Measurements from ENCODE around the gene JAK2.

The JAK2 gene

DNA sequence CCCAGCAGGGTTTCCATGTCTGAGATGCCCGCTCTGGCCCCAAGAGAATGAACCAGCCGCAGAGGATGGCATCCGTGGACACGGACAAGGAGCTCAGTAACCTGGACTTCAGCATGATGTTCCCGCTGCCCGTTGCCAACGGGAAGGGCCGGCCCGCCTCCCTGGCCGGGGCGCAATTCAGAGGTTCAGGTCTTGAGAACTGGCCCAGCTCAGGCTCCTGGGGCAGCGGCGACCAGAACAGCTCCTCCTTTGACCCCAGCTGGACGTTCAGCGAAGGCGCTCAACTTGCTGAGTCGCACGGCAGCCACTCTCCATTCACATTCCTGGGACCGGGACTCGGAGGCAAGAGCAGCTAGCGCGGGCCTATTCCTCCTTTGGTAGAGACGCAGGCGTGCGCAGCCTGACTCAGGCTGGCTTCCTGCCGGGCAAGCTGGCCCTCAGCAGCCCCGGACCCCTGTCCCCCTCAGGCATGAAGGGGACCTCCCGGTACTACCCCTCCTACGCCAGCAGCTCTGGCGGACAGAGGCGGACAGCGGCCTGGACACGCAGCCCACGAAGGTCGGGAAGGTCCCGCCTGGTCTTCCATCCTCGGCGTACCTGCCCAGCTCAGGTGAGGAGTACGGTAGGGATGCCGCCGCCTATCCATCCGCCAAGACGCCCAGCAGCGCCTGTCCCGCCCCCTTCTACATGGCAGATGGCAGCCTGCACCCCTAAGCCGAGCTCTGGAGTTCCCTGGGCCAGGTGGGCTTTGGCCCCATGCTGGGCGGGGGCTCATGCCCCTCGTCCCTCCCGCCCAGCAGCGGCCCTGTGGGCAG, 126.0 kb downstream of the JAK2 start:
- DNase-seq (ENCODE audit: low read depth), result no peak
- TF ChIP-seq, protein P1, sequence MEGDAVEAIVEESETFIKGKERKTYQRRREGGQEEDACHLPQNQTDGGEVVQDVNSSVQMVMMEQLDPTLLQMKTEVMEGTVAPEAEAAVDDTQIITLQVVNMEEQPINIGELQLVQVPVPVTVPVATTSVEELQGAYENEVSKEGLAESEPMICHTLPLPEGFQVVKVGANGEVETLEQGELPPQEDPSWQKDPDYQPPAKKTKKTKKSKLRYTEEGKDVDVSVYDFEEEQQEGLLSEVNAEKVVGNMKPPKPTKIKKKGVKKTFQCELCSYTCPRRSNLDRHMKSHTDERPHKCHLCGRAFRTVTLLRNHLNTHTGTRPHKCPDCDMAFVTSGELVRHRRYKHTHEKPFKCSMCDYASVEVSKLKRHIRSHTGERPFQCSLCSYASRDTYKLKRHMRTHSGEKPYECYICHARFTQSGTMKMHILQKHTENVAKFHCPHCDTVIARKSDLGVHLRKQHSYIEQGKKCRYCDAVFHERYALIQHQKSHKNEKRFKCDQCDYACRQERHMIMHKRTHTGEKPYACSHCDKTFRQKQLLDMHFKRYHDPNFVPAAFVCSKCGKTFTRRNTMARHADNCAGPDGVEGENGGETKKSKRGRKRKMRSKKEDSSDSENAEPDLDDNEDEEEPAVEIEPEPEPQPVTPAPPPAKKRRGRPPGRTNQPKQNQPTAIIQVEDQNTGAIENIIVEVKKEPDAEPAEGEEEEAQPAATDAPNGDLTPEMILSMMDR (conservative IDR thresholded peaks at IDR 0.05; ENCODE audit: control insufficient read depth, insufficient read depth, low read depth, low read length), result no peak
- no peak overlapping the region for H3K4me3 ChIP-seq (ENCODE audit: control insufficient read depth, low read depth, low read length)

DNA sequence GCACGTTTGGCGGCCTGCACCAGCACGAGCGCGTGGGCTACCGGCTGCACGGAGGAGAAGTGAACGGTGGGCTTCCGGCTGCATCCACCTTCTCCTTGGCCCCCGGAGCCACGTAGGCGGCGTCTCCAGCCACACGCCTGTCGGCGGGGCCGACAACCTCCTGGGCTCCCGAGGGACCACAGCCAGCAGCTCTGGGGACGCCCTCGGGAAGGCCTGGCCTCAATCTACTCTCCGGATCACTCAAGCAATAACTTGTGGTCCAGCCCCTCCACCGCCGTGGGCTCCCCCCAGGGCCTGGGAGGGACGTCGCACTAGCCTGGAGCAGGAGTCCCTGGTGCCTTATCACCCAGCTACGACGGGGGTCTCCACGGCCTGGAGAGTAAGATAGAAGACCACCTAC, 126.6 kb downstream of the JAK2 start:
- TF ChIP-seq, protein P1 (conservative IDR thresholded peaks at IDR 0.05; ENCODE audit: control insufficient read depth, insufficient read depth, low read depth, low read length), result no peak
- no peak for DNase-seq (ENCODE audit: low read depth)
- H3K4me3 ChIP-seq (ENCODE audit: control insufficient read depth, low read depth, low read length), result no peak overlapping the region

DNA sequence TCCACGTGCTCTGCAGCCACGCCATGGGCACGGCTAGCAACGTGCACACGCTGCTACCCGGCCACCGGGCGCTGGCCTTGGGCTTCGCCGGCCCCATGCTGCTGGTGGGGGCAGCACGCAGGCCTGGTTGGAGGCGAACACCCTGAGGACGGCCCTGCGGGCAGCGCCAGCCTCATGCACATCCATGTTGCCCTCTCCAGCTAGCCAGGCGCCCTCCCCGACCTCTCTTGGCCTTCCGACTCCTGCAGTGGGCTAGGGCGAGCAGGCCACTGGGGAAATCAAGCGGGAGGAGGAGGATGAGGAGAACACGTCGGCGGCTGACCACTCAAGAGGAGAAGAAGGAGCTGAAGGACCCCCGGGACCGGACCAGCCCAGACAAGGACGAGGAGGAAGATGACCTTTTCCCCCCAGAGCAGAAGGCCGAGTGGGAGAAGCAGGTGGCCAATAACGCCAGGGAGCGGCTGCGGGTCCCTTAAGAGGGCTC, 127.1 kb downstream of the JAK2 start:
- TF ChIP-seq, protein P1 (conservative IDR thresholded peaks at IDR 0.05; ENCODE audit: control insufficient read depth, insufficient read depth, low read depth, low read length), result no peak
- no peak for DNase-seq (ENCODE audit: low read depth)
- H3K4me3 ChIP-seq (ENCODE audit: control insufficient read depth, low read depth, low read length), result no peak overlapping the region

DNA sequence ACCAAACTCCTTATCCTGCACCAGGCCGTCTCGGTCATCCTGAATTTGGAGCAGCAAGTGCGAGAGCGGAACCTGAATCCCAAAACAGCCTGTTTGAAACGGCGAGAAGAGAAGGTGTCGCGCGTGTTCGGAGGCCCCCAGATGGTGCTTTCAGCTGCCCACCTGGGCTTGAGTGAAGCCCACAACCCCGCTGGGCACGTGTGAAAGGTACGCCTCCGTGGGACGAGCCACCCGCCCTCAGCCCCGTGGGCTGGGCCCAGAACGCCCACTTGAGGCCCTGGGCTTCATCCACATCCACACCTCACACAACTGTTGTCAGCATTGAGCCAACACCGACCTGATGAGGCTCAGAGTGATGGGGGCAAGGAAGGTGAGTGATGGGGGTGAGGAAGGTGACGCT, 127.6 kb downstream of the JAK2 start:
- DNase-seq (ENCODE audit: low read depth), result no peak
- TF ChIP-seq, protein P1 (conservative IDR thresholded peaks at IDR 0.05; ENCODE audit: control insufficient read depth, insufficient read depth, low read depth, low read length), result no peak

DNA sequence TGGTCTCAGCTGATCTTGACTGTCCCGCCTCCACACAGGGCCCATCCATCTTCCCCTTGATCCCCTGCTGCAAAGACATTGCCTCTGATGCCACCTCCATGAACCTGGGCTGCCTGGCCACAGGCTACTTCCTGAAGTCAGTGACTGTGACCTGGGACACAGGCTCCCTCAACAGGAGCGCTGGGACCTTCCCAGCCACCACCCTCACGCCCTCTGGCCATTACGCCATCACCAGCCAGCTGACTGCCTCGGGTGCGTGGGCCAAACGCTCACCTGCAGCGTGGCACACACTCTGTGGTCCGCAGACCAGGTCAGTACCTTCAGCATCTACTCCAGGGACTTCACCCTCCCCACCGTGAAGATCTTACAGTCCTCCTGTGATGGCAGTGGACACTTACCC, 128.5 kb downstream of the JAK2 start:
- TF ChIP-seq, protein P1 (conservative IDR thresholded peaks at IDR 0.05; ENCODE audit: control insufficient read depth, insufficient read depth, low read depth, low read length), result no peak

More for the DNA sequence above, 127.6 kb downstream of the JAK2 start:
- no peak overlapping the region for H3K4me3 ChIP-seq (ENCODE audit: control insufficient read depth, low read depth, low read length)

DNA sequence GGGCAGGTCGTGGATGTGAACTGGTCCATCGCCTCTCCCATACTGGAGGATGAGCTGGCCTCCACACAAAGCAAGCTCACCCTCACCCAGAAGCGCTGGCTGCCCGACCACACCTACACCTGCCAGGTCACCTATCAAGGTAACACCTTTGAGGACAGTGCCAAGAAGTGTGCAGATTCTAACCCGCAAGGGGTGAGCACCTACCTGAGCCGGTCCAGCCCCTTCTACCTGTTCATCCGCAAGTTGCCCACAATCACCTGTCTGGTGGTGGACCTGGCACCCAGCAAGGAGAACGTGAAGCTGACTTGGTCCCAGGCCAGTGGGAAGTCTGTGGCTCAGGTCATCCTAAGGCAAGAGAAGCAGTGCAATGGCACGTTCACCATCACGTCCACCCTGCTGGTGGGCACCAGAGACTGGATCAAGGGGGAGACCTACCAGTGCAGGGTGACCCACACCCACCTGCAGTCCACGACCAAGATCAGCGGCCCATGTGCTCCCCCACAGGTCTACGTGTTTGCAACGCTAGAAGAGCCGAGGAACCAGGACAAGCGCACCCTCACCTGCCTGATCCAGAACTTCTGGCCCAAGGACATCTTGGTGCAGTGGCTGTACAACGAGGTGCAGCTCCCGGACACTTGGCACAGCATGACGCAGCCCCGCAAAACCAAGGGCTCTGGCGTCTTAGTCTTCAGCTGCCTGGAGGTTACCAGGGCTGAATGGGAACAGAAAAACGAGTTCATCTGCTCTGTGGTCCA, 129.1 kb downstream of the JAK2 start:
- no peak overlapping the region for H3K4me3 ChIP-seq (ENCODE audit: control insufficient read depth, low read depth, low read length)
- TF ChIP-seq, protein P1 (conservative IDR thresholded peaks at IDR 0.05; ENCODE audit: control insufficient read depth, insufficient read depth, low read depth, low read length), result no peak
- no peak for DNase-seq (ENCODE audit: low read depth)

More for the DNA sequence above, 128.5 kb downstream of the JAK2 start:
- H3K4me3 ChIP-seq (ENCODE audit: control insufficient read depth, low read depth, low read length), result no peak overlapping the region
- DNase-seq (ENCODE audit: low read depth), result no peak

Data from fibroblast of mammary gland (primary cell).